Glutamatergic neuron (in vitro differentiated cells): ENCODE results near the gene GPT2. TPM values are rescaled to one million over a fixed set of nuclear protein-coding genes. Genes with fewer than 3 reads are reported as not detected.

Source experiments
- DNase-seq: peaks from one replicate; pipeline ENCODE4 v3.0.0; 2022
- H3K27ac Mint-ChIP-seq: one replicate; pipeline ENCODE4 v1.8.0; 2020; ENCODE audit warnings: mild to moderate bottlenecking, mixed read lengths, inconsistent platforms; ENCODE audit not compliant: unreplicated experiment
- H3K27me3 Mint-ChIP-seq: one replicate; pipeline ENCODE4 v1.8.0; 2020; ENCODE audit warnings: mild to moderate bottlenecking, moderate library complexity, mixed read lengths, inconsistent platforms; ENCODE audit not compliant: unreplicated experiment
- H3K36me3 Mint-ChIP-seq: one replicate; pipeline ENCODE4 v1.8.0; 2020; ENCODE audit warnings: mild to moderate bottlenecking, mixed read lengths, inconsistent platforms; ENCODE audit not compliant: unreplicated experiment
- H3K4me1 Mint-ChIP-seq: one replicate; pipeline ENCODE4 v1.8.0; 2020; ENCODE audit warnings: mild to moderate bottlenecking, low read depth, mixed read lengths, inconsistent platforms; ENCODE audit not compliant: unreplicated experiment
- H3K4me3 Mint-ChIP-seq: one replicate; pipeline ENCODE4 v1.8.0; 2020; ENCODE audit warnings: mild to moderate bottlenecking, mixed read lengths, inconsistent platforms; ENCODE audit not compliant: unreplicated experiment
- H3K9me3 Mint-ChIP-seq: one replicate; pipeline ENCODE4 v1.8.0; 2020; ENCODE audit warnings: mild to moderate bottlenecking, moderate library complexity, mixed read lengths, inconsistent platforms; ENCODE audit not compliant: unreplicated experiment
- CTCF ChIP-seq: fragments of 200-600 bp; sonication (generic); IDR thresholded peaks from one replicate; pipeline ENCODE4 v1.5.0; 2021; ENCODE audit not compliant: partially characterized antibody, unreplicated experiment
- total RNA-seq: library from RNA; stranded (reverse); fragmentation: NEBNext Ultra II Directional; extraction: Animal tissue kit (Norgen Biotek cat#: 25700); gene quantifications from one replicate; pipeline ENCODE4 v1.2.1, GENCODE V29; 2021; ENCODE audit not compliant: unreplicated experiment

The GPT2 gene
- total RNA-seq, 1 donor from 2014 or later, result 70.7 TPM

- H3K4me1 Mint-ChIP-seq, result peaks cover 29% of the 10 kb centered on the region
- no peak for TF ChIP-seq CTCF
- peak; percentile 61 for DNase-seq
- peak overlapping the region; percentile 93 for H3K27ac Mint-ChIP-seq
- peaks cover 3% of the 10 kb centered on the region for H3K27me3 Mint-ChIP-seq
- no peaks in the 10 kb centered on the region for H3K36me3 Mint-ChIP-seq
- peak overlapping the region; percentile 98 for H3K4me3 Mint-ChIP-seq
- peaks cover 13% of the 10 kb centered on the region for H3K9me3 Mint-ChIP-seq
Measured at GRCh38 chr16:46972429-46973206, 88.5 kb downstream of the GPT2 start.

DNA sequence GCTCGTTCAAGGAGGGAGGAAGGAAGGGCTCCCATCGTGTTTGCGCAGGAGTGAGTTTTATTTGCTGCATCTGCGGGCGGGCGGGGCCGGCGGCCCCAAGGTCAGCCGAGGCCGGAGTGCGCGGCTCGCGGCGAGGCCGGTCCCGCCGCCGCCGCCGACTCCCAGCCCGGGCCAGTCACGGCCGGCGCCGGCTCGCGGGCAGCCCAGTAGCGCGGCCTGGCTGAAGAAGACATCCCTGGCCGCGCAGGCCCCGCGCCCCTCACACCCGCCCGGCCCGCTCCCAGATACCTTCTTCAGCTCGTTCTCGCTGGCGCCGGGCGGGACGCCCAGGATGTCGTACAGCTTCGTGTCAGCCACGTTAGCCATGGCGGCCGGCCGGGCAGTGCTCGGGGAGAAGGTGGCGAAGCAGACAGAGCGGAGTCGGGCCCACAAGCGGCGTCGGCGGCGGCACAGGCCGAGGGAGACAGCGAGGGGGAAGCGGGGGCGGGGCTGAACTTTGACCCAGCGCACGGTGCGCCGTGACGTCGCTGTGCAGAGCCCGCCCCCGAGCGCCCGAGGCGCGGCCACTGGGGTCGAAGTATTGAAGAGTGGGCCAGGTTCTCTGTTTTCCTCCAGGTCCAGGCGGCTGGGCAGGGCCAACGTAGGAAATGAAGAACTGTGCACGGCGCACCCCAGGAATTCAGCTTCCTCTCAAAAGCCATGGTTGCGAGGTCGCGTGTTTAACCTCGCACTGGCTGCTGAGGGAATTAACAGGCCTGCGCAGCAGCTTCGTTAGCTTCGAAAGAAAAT lies 89.2 kb downstream of the GPT2 start, which contains the start of gene DNAJA2:
TSS of gene DNAJA2 (minus strand) at position 468 of the 789 bp plus-strand sequence. CDS start at position 366, 102 bp downstream.
- peak within 1 kb of the TSS; percentile 98 for H3K4me3 Mint-ChIP-seq
- H3K36me3 Mint-ChIP-seq, result no peaks in the 10 kb centered on the region
- peak; percentile 98 for DNase-seq
- TF ChIP-seq CTCF, result no peak
- H3K4me1 Mint-ChIP-seq, result peaks cover 29% of the 10 kb centered on the region
- peaks cover 13% of the 10 kb centered on the region for H3K9me3 Mint-ChIP-seq
- peak within 1 kb of the TSS; percentile 96 for H3K27ac Mint-ChIP-seq
- H3K27me3 Mint-ChIP-seq, result peaks cover 3% of the 10 kb centered on the region

DNA sequence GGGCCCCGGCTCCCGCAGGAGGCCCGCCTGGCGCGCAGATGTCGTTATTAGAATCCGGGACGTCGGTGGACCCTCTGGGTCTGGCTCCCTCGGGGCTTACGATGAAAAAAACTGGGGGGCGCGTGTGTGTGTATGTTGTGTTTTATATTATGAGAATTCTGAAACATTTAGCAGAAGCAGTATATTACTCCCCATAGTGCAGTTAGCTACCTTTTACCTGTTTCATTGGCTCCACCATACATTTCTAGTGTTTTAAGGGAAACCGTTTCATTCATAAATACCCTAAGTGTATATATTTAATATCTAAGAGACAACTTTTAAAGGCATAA lies 89.8 kb downstream of the GPT2 start:
- DNase-seq, result no peak
- Mint-ChIP-seq H3K27ac (peak overlapping the region; percentile 96), H3K27me3 (peaks cover 3% of the 10 kb centered on the region), H3K4me1 (peaks cover 29% of the 10 kb centered on the region), H3K9me3 (peaks cover 13% of the 10 kb centered on the region), H3K36me3 (no peaks in the 10 kb centered on the region), H3K4me3 (peak overlapping the region; percentile 88)
- no peak for TF ChIP-seq CTCF

DNA sequence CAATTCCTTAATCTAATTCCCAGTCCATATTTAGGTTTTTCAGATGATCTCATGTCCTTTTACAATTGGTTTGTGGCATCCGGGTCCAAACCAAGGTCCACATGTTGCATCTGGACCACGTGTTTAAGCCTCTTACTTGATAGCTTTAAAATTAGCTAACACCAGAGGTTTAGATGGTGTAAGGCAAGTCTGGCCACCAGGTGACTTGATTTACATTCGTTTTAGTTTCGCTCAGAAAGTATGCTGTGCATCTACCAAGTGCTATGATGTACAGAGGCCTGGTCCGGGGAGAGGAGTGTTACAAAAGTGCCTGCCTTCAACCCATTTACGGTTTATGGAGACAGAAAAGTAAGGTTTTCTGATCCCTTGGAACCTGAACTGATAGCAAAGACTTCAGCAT lies 90.2 kb downstream of the GPT2 start:
- Mint-ChIP-seq H3K4me1 (peaks cover 27% of the 10 kb centered on the region), H3K27me3 (peaks cover 3% of the 10 kb centered on the region), H3K36me3 (no peaks in the 10 kb centered on the region), H3K9me3 (peaks cover 13% of the 10 kb centered on the region), H3K4me3 (peak overlapping the region; percentile 88), H3K27ac (peak overlapping the region; percentile 96)
- TF ChIP-seq CTCF, result no peak
- no peak for DNase-seq

GRCh38 chr16:46975165-46975564 lies 91.0 kb downstream of the GPT2 start:
- H3K27ac Mint-ChIP-seq, result no peak overlapping the region
- no peak for TF ChIP-seq CTCF
- peaks cover 13% of the 10 kb centered on the region for H3K9me3 Mint-ChIP-seq
- peaks cover 3% of the 10 kb centered on the region for H3K27me3 Mint-ChIP-seq
- H3K4me3 Mint-ChIP-seq, result peak overlapping the region; percentile 88
- no peaks in the 10 kb centered on the region for H3K36me3 Mint-ChIP-seq
- no peak for DNase-seq
- H3K4me1 Mint-ChIP-seq, result peaks cover 25% of the 10 kb centered on the region
